ENCODE measurements around the gene DECR2.

DECR2 gene

GRCh38 chr16:372302-372983 is 29.2 kb upstream of the DECR2 start:
- no peak for DNase-seq (ENCODE audit: low read depth, low spot score)
- H3K4me3 ChIP-seq (ENCODE audit: low read depth, low read length): no peak overlapping the region
- TF ChIP-seq CTCF (IDR thresholded peaks at IDR 0.05; ENCODE audit: low read depth, low read length): no peak
- in situ Hi-C loops (cut with HindIII; ENCODE audit: low sequenced_read_pairs): no loop called here

GRCh38 chr16:373020-373598 is 28.6 kb upstream of the DECR2 start:
- no peak for TF ChIP-seq CTCF (IDR thresholded peaks at IDR 0.05; ENCODE audit: low read depth, low read length)
- in situ Hi-C loops (cut with HindIII; ENCODE audit: low sequenced_read_pairs): no loop called here
- H3K4me3 ChIP-seq (ENCODE audit: low read depth, low read length): no peak overlapping the region
- DNase-seq (ENCODE audit: low read depth, low spot score): no peak

GRCh38 chr16:373848-374615 is 27.7 kb upstream of the DECR2 start:
- no peak overlapping the region for H3K4me3 ChIP-seq (ENCODE audit: low read depth, low read length)
- in situ Hi-C loops (cut with HindIII; ENCODE audit: low sequenced_read_pairs): no loop called here
- TF ChIP-seq CTCF (IDR thresholded peaks at IDR 0.05; ENCODE audit: low read depth, low read length): no peak
- DNase-seq (ENCODE audit: low read depth, low spot score): no peak

- in situ Hi-C loops (cut with HindIII; ENCODE audit: low sequenced_read_pairs): no loop called here
- H3K4me3 ChIP-seq (ENCODE audit: low read depth, low read length): no peak overlapping the region
- TF ChIP-seq CTCF (IDR thresholded peaks at IDR 0.05; ENCODE audit: low read depth, low read length): no peak
- DNase-seq (ENCODE audit: low read depth, low spot score): no peak
These were observed 27.1 kb upstream of the DECR2 start for GRCh38 chr16:374616-374926.

- no peak for TF ChIP-seq CTCF (IDR thresholded peaks at IDR 0.05; ENCODE audit: low read depth, low read length)
- no peak overlapping the region for H3K4me3 ChIP-seq (ENCODE audit: low read depth, low read length)
- in situ Hi-C loops (cut with HindIII; ENCODE audit: low sequenced_read_pairs): no loop called here
These were observed 26.5 kb upstream of the DECR2 start for GRCh38 chr16:375212-375611.

GRCh38 chr16:375927-376816 is 25.5 kb upstream of the DECR2 start:
- H3K4me3 ChIP-seq (ENCODE audit: low read depth, low read length): no peak overlapping the region
- no peak for DNase-seq (ENCODE audit: low read depth, low spot score)
- no peak for TF ChIP-seq CTCF (IDR thresholded peaks at IDR 0.05; ENCODE audit: low read depth, low read length)
- in situ Hi-C loops (cut with HindIII; ENCODE audit: low sequenced_read_pairs): no loop called here

More at GRCh38 chr16:375212-375611, 26.5 kb upstream of the DECR2 start:
- no peak for DNase-seq (ENCODE audit: low read depth, low spot score)

Measured in astrocyte of the spinal cord (primary cell).